AML-193 (cell line): ENCODE data around the gene ABCC3.

ENCODE experiments used
- DNase-seq, 2 experiments: peaks; one replicate each; lab custom pipeline; 2025; lab: John Stamatoyannopoulos, UW

The ABCC3 gene, protein sequence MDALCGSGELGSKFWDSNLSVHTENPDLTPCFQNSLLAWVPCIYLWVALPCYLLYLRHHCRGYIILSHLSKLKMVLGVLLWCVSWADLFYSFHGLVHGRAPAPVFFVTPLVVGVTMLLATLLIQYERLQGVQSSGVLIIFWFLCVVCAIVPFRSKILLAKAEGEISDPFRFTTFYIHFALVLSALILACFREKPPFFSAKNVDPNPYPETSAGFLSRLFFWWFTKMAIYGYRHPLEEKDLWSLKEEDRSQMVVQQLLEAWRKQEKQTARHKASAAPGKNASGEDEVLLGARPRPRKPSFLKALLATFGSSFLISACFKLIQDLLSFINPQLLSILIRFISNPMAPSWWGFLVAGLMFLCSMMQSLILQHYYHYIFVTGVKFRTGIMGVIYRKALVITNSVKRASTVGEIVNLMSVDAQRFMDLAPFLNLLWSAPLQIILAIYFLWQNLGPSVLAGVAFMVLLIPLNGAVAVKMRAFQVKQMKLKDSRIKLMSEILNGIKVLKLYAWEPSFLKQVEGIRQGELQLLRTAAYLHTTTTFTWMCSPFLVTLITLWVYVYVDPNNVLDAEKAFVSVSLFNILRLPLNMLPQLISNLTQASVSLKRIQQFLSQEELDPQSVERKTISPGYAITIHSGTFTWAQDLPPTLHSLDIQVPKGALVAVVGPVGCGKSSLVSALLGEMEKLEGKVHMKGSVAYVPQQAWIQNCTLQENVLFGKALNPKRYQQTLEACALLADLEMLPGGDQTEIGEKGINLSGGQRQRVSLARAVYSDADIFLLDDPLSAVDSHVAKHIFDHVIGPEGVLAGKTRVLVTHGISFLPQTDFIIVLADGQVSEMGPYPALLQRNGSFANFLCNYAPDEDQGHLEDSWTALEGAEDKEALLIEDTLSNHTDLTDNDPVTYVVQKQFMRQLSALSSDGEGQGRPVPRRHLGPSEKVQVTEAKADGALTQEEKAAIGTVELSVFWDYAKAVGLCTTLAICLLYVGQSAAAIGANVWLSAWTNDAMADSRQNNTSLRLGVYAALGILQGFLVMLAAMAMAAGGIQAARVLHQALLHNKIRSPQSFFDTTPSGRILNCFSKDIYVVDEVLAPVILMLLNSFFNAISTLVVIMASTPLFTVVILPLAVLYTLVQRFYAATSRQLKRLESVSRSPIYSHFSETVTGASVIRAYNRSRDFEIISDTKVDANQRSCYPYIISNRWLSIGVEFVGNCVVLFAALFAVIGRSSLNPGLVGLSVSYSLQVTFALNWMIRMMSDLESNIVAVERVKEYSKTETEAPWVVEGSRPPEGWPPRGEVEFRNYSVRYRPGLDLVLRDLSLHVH (N-terminal part only)

DNA sequence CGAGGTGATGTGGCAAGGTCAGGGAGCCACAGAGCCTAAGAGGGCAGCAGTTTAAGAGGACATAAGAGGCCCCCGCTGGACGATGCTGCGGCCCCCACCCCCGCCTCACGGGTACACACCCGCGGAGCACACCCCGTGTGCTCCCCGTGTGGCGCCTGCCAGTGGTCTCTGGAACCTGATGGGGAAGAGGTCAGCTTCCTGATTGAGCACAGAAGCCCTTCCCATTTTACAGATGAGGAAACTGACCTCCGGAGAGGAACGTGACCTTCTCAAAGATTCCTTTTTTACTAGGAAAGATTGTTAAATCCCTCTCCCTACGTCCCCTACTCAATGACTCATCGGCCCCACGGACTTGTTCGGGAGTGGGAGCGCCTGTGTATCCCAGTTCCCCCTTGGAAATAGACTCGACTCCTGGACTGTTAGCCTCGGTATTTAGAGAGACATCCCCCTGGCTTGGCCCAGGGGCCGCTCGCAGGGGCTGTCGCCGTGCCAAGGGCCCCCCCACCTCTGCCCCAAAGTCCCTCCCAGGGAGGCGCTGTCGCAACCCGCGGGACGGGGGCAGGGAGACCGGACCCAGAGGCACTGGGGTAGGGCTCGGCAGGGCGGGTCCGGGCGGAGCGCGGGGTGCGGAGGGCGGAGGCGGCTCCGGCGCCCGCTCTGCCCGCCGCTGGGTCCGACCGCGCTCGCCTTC lies at the start of gene ABCC3:
ABCC3 (plus strand) TSS at position 658 of the 691 bp plus-strand sequence. CDS start 56 bp downstream, outside the sequence.
- no peak for DNase-seq

DNA sequence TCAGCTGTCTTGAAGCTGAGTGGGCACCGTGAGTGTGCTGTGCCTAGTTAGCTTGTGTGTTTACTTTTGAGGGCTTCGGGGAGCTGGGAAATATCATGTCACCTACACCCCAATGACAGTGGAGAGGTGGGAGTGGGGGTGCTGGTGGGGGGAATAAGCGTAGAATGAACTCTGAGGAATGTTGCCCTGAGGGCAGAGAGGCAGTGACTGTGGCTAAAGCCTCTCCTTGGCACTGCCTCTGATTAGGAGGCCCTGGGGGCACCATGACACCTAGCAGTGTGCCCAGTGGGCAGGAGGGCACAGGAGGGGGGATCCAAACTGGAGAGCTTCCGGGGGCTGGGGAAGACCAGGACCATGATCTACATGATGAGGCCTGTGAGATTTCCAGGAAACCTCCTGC lies 49.3 kb upstream of the ABCC3 start:
- no peak for DNase-seq

DNA sequence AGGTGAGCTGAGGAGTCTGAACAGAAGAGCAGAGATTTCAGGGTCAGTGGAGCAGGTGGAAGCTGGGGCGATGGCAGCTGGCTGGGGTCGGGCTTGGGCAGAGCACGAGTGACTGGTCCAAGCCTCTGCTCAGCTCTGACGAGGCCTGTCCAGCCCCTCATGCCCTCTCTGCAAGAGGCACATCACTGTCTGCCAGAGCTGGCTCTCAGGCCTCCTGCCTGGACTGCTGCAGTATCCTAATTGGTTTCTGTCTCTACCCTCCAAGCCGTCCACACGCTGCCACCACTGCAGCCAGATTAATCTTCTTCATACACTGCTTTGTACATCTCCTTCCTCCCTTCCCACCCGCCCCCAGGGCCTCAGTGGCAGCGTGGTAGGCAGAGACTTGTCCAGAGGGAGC lies 48.8 kb upstream of the ABCC3 start:
- DNase-seq: no peak

DNA sequence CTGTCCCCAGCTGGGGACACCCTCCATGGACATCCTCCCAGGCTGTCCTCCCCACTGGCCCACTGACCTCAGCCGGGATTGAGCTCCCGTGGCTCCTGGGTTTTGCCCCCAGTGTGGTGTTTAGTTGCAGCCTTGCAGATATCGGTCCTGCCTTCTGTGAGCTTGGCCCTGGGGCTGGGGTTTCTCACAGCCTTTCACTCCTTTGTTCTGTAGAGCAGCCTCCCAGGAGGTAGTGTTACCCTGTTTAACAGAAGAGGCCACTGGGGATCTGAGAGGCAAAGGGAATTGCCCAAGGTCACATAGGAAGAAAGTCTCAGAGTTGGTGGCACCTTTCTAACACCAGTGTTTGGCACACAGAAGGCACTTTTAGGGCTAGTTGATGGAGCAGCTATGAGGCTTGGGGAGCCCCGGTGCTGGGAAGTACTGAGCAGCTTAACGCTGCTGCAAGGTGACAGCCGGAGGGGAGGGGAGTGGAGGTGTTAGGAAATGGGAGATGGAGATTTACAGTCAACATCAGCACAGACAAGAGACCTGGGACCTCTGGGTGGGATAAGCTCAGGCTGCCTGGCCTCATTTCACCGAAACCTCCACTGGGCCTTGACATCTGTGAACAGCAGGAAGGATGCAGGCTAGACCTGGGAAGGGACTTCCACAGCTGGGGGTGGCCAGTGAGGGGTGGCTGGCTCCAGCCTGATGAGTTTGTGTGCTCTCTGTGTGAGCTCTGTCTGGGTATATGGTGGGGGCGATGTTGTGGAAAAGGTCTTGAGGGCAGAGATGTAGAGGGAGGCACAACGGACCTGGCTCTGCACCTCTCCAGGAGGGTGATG lies 48.0 kb upstream of the ABCC3 start:
- DNase-seq: no peak

DNA sequence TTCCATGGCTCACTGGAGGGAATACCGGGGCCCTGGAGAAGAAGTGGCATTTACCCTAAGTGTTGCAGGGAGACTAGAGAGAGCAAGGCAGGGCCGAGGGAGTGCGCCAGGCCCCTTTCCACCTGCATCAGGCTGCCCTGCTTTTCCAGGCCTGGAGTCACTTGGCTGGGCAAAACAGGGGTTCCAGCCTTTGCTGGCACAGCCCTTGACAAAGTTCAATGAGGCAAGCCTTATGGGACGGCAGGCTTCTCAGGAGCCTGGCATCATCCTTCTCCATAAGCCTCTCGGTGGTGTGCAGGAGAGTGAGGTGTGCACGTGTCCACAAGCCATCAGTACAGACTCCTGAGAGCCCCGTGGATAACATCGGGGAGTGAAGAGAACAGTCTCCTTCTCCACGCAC lies 47.1 kb upstream of the ABCC3 start:
- no peak for DNase-seq

DNA sequence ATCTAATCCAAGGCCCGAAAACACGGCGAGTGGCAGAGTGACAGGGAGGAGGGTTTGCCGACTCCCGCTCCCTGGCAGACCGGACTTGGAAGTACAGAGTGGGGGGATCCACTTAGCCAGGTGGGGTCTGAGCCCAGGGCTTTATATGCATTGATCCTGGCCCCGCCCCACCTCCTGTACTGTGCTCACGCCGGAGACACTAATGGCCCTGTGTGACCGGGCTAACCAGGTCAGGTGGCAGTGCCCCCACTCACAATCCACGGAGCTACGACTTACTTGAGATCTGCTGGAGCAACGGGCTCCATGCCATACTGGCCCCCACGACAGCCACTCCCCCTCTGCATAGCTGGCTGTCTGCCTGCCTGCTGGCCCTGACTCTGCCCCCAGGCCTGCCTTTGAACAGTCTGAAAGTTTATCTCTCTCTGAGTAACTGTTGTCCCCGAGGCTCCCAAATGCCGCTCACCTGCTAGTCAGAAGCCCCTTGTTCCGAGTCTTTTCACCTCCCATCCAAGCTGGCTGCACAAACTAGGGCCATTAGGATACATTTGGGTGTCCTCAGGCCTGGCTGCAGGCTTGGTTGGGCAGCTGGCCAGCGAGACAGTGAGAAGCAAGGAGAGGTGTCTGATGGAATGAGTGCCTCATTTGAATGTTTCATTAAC lies 46.2 kb upstream of the ABCC3 start:
- DNase-seq: no peak

DNA sequence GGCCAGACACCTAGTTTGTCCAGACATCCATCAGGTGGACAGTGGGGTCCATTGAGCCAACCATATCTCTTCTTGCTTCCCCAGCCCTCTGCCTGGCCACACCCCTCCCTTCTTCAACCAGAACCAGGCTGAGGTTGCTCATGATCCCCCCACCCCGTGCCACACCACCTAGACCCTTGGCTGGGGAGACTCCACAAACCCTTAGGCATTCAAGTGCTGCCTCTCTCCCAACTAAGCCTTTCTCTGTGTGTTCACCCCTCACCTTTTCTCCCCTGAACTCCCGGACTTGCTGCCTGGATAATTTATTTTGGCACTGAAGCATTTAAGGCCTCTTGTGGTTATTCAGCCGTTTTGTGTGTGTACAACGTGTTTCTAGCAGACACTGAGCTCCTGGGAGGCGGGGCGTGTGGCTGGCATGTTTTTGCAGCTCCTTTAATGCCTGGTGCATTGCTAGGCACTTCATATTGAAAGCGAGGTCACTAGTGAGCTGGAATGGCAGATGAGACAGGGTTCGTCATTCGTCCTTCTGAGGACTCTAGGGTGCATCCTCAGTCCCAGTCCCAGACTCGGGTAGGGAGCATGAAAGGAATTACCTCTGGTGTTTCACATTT lies 45.5 kb upstream of the ABCC3 start:
- DNase-seq: no peak

DNA sequence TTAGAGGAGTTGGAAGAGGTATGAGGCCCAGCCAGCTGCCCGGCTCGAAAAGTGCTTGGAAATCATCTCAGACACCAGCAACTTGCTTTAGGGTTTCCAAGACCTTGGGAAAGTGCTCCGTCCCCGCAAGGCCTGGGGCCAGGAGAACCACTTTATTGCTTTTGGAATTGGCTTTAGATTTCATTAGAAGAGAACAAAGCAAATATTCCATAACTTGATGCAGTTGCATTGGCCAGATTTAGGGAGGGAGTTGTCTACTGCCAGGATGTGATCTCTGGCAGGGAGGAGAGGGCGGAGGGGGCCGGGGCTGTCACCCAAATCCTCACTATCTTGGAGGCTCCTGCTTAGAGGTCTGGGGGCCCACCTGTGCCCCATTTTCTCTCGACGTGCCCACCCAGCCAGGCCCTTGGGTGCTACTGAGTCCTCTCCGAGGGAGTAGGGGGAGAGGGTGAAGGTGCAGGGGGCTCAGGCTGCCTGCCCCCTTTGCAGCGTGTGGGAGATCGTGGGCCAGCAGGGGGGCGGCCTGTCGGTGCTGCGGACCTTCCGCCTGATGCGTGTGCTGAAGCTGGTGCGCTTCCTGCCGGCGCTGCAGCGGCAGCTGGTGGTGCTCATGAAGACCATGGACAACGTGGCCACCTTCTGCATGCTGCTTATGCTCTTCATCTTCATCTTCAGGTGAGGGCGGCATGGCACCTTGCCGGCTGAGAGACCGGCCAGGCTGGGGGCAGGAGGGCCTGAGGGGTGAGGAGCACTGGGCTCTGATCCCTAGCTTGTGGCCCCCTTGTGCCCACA lies 43.5 kb upstream of the ABCC3 start:
- no peak for DNase-seq

DNA sequence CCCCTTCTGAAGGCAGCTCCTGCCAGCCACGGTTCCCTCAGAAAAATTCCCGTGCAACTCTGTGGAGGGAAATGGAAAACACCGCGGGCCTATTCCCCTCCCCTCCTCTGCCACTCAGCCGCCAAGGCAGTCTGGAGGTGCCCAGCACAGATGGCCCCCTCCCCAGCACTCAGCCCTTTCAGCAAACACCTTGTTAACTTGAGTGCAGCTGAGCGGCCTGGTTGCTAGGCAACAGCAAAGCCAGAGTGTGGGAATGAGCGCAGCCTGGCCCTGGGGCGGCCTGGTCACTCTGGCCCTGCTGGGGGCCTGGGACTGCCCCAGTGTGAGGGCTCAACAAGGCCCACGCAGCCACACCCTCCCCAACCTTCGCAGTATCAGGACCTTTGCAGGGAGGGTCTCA lies 41.4 kb upstream of the ABCC3 start:
- no peak for DNase-seq

DNA sequence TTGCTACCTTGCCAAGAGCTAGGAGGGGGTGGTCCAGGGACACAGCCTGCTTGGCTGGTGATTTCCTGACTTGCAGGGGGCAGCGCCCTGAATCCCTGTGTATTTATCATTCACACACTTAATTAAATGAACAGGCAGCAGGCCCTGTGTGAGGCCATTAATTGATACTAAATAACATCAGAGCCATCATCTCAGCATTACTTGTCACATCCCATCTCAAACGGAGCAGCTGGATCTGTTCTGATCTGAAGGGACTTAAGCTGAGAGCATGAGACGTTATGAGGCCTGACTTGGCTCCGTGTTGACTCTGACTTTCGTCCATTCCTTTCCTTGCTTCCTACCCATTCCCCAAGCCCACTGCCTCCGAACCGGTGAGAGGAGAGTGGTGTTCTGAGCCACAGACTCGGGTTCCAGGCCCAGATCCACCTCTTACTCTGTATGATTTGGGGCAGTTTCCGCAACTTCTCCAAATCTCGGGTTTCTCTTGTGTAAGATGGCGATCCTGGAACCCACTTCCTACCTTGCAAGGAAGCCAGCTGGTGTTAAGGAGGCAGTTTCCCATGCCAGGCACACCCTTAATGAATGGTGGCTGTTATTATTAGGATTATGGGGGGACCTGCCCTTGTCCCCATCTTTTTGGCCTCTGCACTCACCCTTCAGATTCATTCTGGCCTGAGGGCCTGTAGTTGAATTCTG lies 40.4 kb upstream of the ABCC3 start:
- DNase-seq: no peak

DNA sequence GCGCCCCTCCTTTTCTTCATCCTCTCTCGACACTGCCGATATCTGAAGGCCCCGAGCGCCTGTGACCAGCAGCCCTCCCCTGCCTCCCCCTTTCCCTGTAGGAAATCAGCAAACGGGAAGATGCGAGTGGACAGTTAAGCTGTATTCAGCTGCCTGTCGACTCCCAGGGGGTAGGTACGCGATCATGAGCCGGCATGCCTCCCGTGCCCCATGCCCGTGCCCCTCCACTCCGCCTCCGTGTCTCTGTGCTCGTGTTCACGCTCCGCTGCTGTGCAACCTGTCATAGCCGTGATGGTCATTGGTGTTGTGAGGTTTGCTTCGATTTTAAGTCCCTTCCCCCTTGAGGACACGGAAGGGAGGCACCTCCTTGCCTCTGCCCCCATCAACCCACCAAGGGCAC lies 39.8 kb upstream of the ABCC3 start:
- no peak for DNase-seq

DNA sequence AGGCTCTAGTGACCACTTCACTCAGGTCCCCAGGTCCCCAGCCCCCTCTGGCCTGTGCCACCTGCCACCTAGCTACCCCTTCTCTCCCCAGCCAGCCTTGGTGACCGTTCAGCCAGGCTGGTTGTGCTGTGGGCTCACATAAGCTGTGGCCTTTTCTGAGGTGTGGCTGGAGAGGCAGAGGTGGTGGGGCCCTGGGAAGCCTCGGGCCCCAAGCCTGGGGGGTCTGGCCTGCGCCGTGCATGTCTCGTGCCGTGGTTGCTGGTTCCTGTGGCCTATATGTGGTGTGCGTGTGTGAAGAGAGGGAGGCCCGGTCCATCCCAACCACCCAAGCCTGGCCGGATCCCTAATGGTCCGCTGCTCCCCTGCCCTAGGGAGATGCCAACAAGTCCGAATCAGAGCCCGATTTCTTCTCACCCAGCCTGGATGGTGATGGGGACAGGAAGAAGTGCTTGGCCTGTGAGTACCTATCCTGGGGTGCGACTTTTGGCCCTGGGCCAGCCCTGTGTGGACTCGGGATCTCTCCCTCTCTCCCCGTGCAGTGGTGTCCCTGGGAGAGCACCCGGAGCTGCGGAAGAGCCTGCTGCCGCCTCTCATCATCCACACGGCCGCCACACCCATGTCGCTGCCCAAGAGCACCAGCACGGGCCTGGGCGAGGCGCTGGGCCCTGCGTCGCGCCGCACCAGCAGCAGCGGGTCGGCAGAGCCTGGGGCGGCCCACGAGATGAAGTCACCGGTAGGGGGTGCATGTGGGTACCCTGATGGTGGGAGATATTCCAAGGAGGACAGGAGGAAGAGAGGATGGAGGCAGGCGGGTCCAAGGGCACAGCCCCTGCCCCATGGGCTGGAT lies 38.3 kb upstream of the ABCC3 start:
- DNase-seq: no peak

DNA sequence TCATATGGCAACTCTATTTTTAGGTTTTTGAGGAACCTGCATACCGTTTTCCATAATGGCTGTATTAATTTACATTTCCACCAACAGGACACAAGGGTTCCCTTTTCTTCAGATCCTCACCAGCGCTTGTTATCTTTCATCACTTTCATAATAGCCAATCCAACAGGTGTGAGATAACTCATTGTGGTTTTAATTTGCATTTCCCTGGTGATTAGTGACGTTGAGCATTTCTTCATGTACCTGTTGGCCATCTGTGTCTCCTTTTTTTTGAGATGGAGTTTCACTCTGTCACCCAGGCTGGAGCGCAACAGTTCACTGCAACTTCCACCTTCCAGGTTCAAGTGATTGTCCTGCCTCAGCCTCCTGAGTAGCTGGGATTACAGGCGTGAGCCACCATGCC lies 36.2 kb upstream of the ABCC3 start:
- no peak for DNase-seq

DNA sequence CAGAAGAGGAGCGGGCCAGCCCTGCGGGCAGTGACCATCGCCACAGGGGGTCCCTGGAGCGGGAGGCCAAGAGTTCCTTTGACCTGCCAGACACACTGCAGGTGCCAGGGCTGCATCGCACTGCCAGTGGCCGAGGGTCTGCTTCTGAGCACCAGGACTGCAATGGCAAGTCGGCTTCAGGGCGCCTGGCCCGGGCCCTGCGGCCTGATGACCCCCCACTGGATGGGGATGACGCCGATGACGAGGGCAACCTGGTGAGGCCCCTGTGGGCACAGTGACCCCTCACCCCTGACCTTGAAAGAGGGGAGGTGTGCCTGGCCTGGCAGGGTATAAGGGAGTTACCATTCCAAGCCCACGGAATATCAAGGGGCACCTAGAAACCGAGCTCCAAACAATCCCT lies 35.1 kb upstream of the ABCC3 start:
- DNase-seq: no peak

DNA sequence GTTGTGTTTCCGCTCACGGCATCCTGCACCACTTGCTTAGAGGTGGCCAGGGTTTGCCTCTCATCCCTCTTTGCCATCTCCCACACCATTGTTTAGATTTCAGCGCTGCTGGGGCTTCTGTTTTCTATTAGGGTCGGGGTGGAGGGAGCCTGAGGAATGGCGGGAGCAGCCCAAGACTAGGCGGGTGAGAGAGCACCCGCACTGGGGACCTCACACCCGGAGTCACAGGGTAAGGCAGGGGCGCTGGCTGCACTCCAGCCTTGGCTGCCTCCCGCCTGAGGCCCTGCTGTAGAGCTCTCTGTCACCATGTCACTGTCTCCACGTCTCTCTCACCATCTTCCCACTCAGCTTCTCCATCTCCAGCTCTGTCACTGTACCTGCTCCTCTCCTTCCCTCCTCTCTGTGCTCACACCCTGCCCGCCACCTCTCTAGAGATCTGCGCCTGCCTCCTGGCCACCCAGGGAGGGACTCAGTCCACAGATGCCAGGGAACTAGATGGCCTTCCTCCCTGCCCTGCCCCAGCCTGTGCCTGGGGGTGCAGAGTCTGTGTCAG lies 32.8 kb upstream of the ABCC3 start:
- DNase-seq: no peak

DNA sequence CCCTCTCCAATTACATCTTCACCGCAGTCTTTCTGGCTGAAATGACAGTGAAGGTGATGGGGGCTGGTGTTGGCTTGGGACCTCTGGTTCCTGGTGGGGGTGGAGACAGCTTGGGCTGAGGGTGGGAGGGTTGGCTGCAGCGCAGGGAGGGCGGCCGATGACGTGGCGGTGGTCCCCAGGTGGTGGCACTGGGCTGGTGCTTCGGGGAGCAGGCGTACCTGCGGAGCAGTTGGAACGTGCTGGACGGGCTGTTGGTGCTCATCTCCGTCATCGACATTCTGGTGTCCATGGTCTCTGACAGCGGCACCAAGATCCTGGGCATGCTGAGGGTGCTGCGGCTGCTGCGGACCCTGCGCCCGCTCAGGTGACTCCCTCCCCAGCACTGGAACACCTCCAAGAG lies 31.8 kb upstream of the ABCC3 start:
- no peak for DNase-seq

DNA sequence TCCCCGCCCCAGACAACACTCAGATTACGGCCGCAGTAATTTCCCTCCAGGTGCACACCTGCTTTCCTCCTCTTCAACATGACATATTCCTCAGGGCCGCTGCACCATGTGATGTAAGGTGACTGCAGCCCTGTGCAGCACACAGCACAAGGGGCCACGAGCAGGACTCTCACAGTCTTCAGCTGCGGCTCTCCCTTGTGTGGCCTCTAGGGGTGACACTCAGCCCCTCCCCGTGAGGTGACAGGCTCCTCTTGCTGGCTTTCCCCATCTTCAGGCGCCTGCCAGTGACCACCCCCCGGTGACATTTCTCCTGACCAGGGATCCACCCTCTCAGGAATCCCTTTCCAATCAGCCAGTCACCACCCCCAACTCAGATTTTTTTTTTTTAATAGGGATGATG lies 31.3 kb upstream of the ABCC3 start:
- no peak for DNase-seq
